K562 (cell line): ENCODE data around the gene PSMB2. TPM values are rescaled to one million over a fixed set of nuclear protein-coding genes. Genes with fewer than 3 reads are reported as not detected.

Experiments used
- ATAC-seq: fragments of 200-7000 bp; cut with Tn5 transposase; 3 replicates; pipeline ENCODE4 v1.9.1; 2020; ENCODE audit warnings: moderate library complexity
- BruUV-seq: library from RNA; stranded (reverse); fragments of 400-500 nt; replicated peaks from 2 replicates; lab custom pipeline; 2021; lab: Mats Ljungman, UMichigan
- CTCF ChIA-PET: fragments of 300-600 bp; formaldehyde crosslinking; extraction: SDS; loops from one replicate; lab custom pipeline; 2021; ENCODE audit warnings: low intra/inter-chr PET ratio; lab: Yijun Ruan, JAX
- POLR2A ChIA-PET: fragments of 300-600, 350-650 bp; sonication (Branson Sonifier 250); formaldehyde crosslinking; extraction: SDS; loops from one replicate; lab custom pipeline; 2021; ENCODE audit warnings: antibody characterized with exemption, inconsistent platforms; lab: Yijun Ruan, JAX
- DNase-seq, 4 experiments: peaks; one replicate each; pipeline versions ENCODE4 v3.0.0 to v3.0.0-alpha.2; 2011 to 2018; ENCODE audit warnings: low spot score in 3 of 4, mixed read lengths in 3 of 4; ENCODE audit errors: extremely low read depth in 1 of 4
- FAIRE-seq: peaks from 2 replicates; lab custom pipeline; 2011; peaks lifted over from hg19 to GRCh38; lab: Jason Lieb, UNC
- H2AFZ ChIP-seq: 2 replicates; pipeline ENCODE4 v1.6.0; 2011; ENCODE audit warnings: low read depth, low read length, control low read depth, inconsistent platforms
- H3K27ac ChIP-seq: fragments of 200-600 bp; 3 replicates; pipeline ENCODE4 v1.8.0; 2011; ENCODE audit warnings: low read depth, mild to moderate bottlenecking, control low read depth, inconsistent platforms, low read length, moderate library complexity, mixed read lengths; ENCODE audit errors: extremely low read depth
- H3K27me3 ChIP-seq, 2 experiments: fragments of 300-600 bp in 1 of 2; 2 replicates in 1 of 2; 3 replicates in 1 of 2; pipeline versions ENCODE4 v1.6.0 to v1.8.0; 2011; ENCODE audit warnings: inconsistent platforms in 2 of 2, low read length in 2 of 2, mild to moderate bottlenecking in 1 of 2, mixed read lengths in 1 of 2, moderate library complexity in 1 of 2; ENCODE audit not compliant: control insufficient read depth in 2 of 2, insufficient read depth in 2 of 2
- H3K36me3 ChIP-seq: fragments of 300-600 bp; 3 replicates; pipeline ENCODE4 v1.8.0; 2011; ENCODE audit warnings: mild to moderate bottlenecking, low read length, inconsistent platforms; ENCODE audit not compliant: control insufficient read depth, insufficient read depth
- H3K4me1 ChIP-seq, 2 experiments: fragments of 200-600 bp in 1 of 2; replicated peaks in 1 of 2; 2 replicates in 1 of 2; 3 replicates in 1 of 2; pipeline versions ENCODE4 v1.5.1 to v1.8.0; 2011; ENCODE audit warnings: inconsistent platforms in 2 of 2, low read length in 2 of 2, mild to moderate bottlenecking in 1 of 2, mixed read lengths in 1 of 2, moderate library complexity in 1 of 2; ENCODE audit not compliant: control insufficient read depth in 2 of 2, insufficient read depth in 2 of 2
- H3K4me2 ChIP-seq: 2 replicates; pipeline ENCODE4 v1.6.1; 2011; ENCODE audit warnings: low read length, control low read depth, inconsistent platforms, mixed read lengths; ENCODE audit not compliant: insufficient read depth
- H3K4me3 ChIP-seq: fragments of 200-600 bp; sonication (generic), shearing (Covaris generic); 2 replicates; pipeline ENCODE4 v1.5.1; 2016; ENCODE audit warnings: control low read depth, inconsistent platforms
- H3K79me2 ChIP-seq: fragments of 200-600 bp; 3 replicates; pipeline ENCODE4 v1.8.0; 2011; ENCODE audit warnings: low read length, inconsistent platforms; ENCODE audit not compliant: control insufficient read depth, insufficient read depth
- H3K9ac ChIP-seq, 2 experiments: 2 replicates each; pipeline versions ENCODE4 v1.6.0 to v1.6.1; 2011; ENCODE audit warnings: low read depth in 2 of 2, low read length in 2 of 2, control low read depth in 1 of 2, inconsistent platforms in 1 of 2, mild to moderate bottlenecking in 1 of 2, mixed read lengths in 1 of 2; ENCODE audit not compliant: insufficient read depth in 1 of 2
- H3K9me1 ChIP-seq: one replicate; pipeline ENCODE4 v1.6.0; 2011; ENCODE audit warnings: inconsistent platforms, mild to moderate bottlenecking, low read length, moderate library complexity; ENCODE audit not compliant: control insufficient read depth, insufficient read depth
- H3K9me3 ChIP-seq: replicated peaks from 2 replicates; pipeline ENCODE4 v1.5.1; 2011; ENCODE audit warnings: low read depth, low read length, inconsistent platforms; ENCODE audit not compliant: control insufficient read depth, insufficient read depth
- H4K20me1 ChIP-seq: replicated peaks from 2 replicates; pipeline ENCODE4 v1.6.1; 2011; ENCODE audit warnings: low read length, inconsistent platforms, mixed read lengths; ENCODE audit not compliant: control insufficient read depth, insufficient read depth
- ARID2 ChIP-seq: fragments of 450-650 bp; IDR thresholded peaks from 2 replicates; pipeline ENCODE4 v1.6.1; 2017; ENCODE audit warnings: antibody characterized with exemption, mild to moderate bottlenecking
- BDP1 ChIP-seq: IDR thresholded peaks from 3 replicates; pipeline ENCODE4 v1.6.1; 2011; ENCODE audit not compliant: insufficient read length, insufficient read depth
- COPS2 ChIP-seq: fragments of 450-650 bp; conservative IDR thresholded peaks from 2 replicates; pipeline ENCODE4 v1.6.1; 2016; ENCODE audit warnings: mild to moderate bottlenecking, moderate library complexity
- CREB3 ChIP-seq: fragments of 450-650 bp; conservative IDR thresholded peaks from 2 replicates; pipeline ENCODE4 v1.6.1; 2016; ENCODE audit warnings: missing genetic modification characterization, low read depth, mild to moderate bottlenecking, missing compliant biosample characterization, moderate library complexity
- ETS2 ChIP-seq: IDR thresholded peaks from 2 replicates; pipeline ENCODE4 v1.6.1; 2016; ENCODE audit warnings: borderline replicate concordance, missing genetic modification characterization, mild to moderate bottlenecking, moderate library complexity, missing compliant biosample characterization; ENCODE audit not compliant: poor library complexity, severe bottlenecking
- HNRNPLL ChIP-seq: fragments of 200-400 bp; formaldehyde crosslinking; IDR thresholded peaks from 2 replicates; pipeline ENCODE4 v1.6.1; 2017; ENCODE audit warnings: low read length, low read depth, mild to moderate bottlenecking; ENCODE audit not compliant: poor library complexity, severe bottlenecking
- KLF6 ChIP-seq: fragments of 250-450 bp; sonication (Bioruptor Pico); IDR thresholded peaks from 2 replicates; pipeline ENCODE4 v1.4.0; 2020; ENCODE audit warnings: mild to moderate bottlenecking, moderate library complexity, borderline replicate concordance
- MCM3 ChIP-seq: fragments of 450-650 bp; IDR thresholded peaks from 2 replicates; pipeline ENCODE4 v1.6.1; 2016
- POLR2B ChIP-seq: fragments of 450-650 bp; IDR thresholded peaks from 2 replicates; pipeline ENCODE4 v1.6.1; 2018; ENCODE audit warnings: low read depth; ENCODE audit not compliant: partially characterized antibody
- SMARCA4 ChIP-seq: fragments of 450-650 bp; IDR thresholded peaks from 2 replicates; pipeline ENCODE4 v1.6.1; 2016
- SPI1 ChIP-seq: IDR thresholded peaks from 2 replicates; pipeline ENCODE4 v1.6.1; 2011; ENCODE audit warnings: low read depth, low read length, control low read depth, borderline replicate concordance
- TRIM28 ChIP-seq: fragments of 450-650 bp; IDR thresholded peaks from 2 replicates; pipeline ENCODE4 v1.6.1; 2017
- VEZF1 ChIP-seq: fragments of 200-800 bp; sonication (Bioruptor generic); IDR thresholded peaks from 2 replicates; pipeline ENCODE4 v1.6.1; 2017; ENCODE audit warnings: missing genetic modification characterization, missing compliant biosample characterization
- ZKSCAN8 ChIP-seq: fragments of 200-800 bp; sonication (Bioruptor generic); IDR thresholded peaks from 2 replicates; pipeline ENCODE4 v1.6.1; 2016; ENCODE audit warnings: missing genetic modification characterization, missing compliant biosample characterization
- ZNF12 ChIP-seq: sonication (generic); formaldehyde crosslinking; IDR thresholded peaks from 2 replicates; pipeline ENCODE4 v1.4.0; 2020; ENCODE audit warnings: mild to moderate bottlenecking, missing genetic modification reagents
- WGBS: fragments of 100-300 bp; shearing (Covaris generic); methylation state at CpG from one replicate; pipeline ENCODE4 v1.1.6; 2016; ENCODE audit warnings: low coverage, mixed read lengths; ENCODE audit not compliant: insufficient coverage; ENCODE audit errors: missing lambda C conversion rate; 5-methylcytosine and 5-hydroxymethylcytosine counted together
- in situ Hi-C: fragments of 300-500 bp; cut with MboI; formaldehyde crosslinking; loops from 4 replicates; pipeline ENCODE4 v1.15.0; 2018; ENCODE audit warnings: inconsistent platforms, mixed read lengths
- intact Hi-C: fragments of 100-400 bp; cut with micrococcal nuclease; formaldehyde crosslinking; loops from 2 replicates; pipeline ENCODE4 v1.14.2; 2022
- polyA plus RNA-seq, 8 experiments: library from polyadenylated mRNA; depleted of rRNA in 4 of 8; stranded (reverse) in 5 of 8; unstranded in 3 of 8; fragments of >200 nt; fragmentation: Nextera tagmentation in 2 of 8; fragmentation: Illumina TruSeq in 1 of 8; extraction: Ambion mirVana in 2 of 8; extraction: Trizol in 1 of 8; gene quantifications; 2 replicates each; pipeline versions ENCODE4 v1.2.1 to v1.2.3, GENCODE V29; 2011 to 2014; ENCODE audit warnings: inconsistent platforms in 1 of 8, missing spikeins in 1 of 8
- total RNA-seq, 7 experiments: library from RNA; depleted of rRNA in 6 of 7; stranded (reverse); fragments of >200 nt in 6 of 7; fragmentation: Illumina TruSeq in 2 of 7; extraction: Trizol in 2 of 7; gene quantifications; 2 replicates each; pipeline versions ENCODE4 v1.2.1 to v1.2.3, GENCODE V29; 2011 to 2021; ENCODE audit warnings: low replicate concordance in 1 of 7

PSMB2 gene
- total and polyA plus RNA-seq, 9 of the 15 experiments (the other 6 are each of a cell fraction or from before 2014, with no cell fraction given), result 71.7 to 543 (median 165) TPM

GRCh38 chr1:35554266-35555211 lies 86.8 kb downstream of the PSMB2 start (continued):
- TF ChIP-seq KLF6 (CRISPR knock-in tag) (no peak), ZKSCAN8 (CRISPR knock-in tag) (no peak), HNRNPLL (no peak), BDP1 (no peak)

- no peak overlapping the region for H3K4me2 ChIP-seq
- H3K9me1 ChIP-seq, result no peaks in the 10 kb centered on the region
- in situ Hi-C loops (no loop called here), intact Hi-C loops (no loop called here)
- no peak overlapping the region for H2AFZ ChIP-seq
- H3K9ac ChIP-seq, result no peak overlapping the region
- CTCF ChIA-PET, result interaction anchor here (0.7 kb wide), 1 partner anchor 133 kb away, joined by 5 read pairs; no protein-coding TSS in a partner anchor
- POLR2A ChIA-PET, result interaction anchor here (0.8 to 0.9 kb wide), 2 partner anchors 16 to 50 kb away, joined by 3 read pairs; no protein-coding TSS in a partner anchor
- 0 out of 2 replicates have a peak, but pooled peaks cover 4% of the 10 kb centered on the region for H4K20me1 ChIP-seq
- peaks cover 44% of the 10 kb centered on the region for H3K79me2 ChIP-seq
- peaks cover 19 to 22% of the 10 kb centered on the region in 2 experiments for H3K4me1 ChIP-seq
- DNase-seq (no peak), FAIRE-seq (no peak), ATAC-seq (no peak)
- H3K27me3 ChIP-seq, result no peaks in the 10 kb centered on the region
- H3K9me3 ChIP-seq, result no peaks in the 10 kb centered on the region
- H3K36me3 ChIP-seq, result peaks cover 45% of the 10 kb centered on the region
- 74% methylated on average over 2 of the region's 2 CpGs for WGBS
- H3K27ac ChIP-seq, result no peak overlapping the region
- BruUV-seq, result no TSS peak
- H3K4me3 ChIP-seq, result no peak overlapping the region
- no peak for TF ChIP-seq POLR2B
- TF ChIP-seq ARID2, result no peak
- no peak for TF ChIP-seq VEZF1 (CRISPR knock-in tag)
- no peak for TF ChIP-seq TRIM28
- no peak for TF ChIP-seq COPS2
- TF ChIP-seq ETS2 (tag), result no peak
- TF ChIP-seq MCM3, result no peak
- TF ChIP-seq SPI1, result no peak
- TF ChIP-seq CREB3 (tag), result no peak
- TF ChIP-seq ZNF12 (CRISPR knock-in tag), result no peak
- no peak for TF ChIP-seq SMARCA4
Observed at GRCh38 chr1:35553851-35554250, 87.5 kb downstream of the PSMB2 start.
